Keratinocyte (primary cell): Measurements from ENCODE around the gene AQP2. TPM values are rescaled to one million over a fixed set of nuclear protein-coding genes. Genes with fewer than 3 reads are reported as not detected.
"Not testable (repeated sequence)": the region's sequence is repeated elsewhere in the genome, so short reads cannot be mapped to it uniquely, and the experiment has no call there.

ENCODE experiments used
- DNase-seq: peaks from one replicate; pipeline ENCODE4 v3.0.0-alpha.2; 2011; ENCODE audit warnings: low read depth, missing footprints, low spot score
- FAIRE-seq: peaks from 2 replicates; lab custom pipeline; 2011; peaks lifted over from hg19 to GRCh38; lab: Jason Lieb, UNC
- H2AFZ ChIP-seq: 2 replicates; pipeline ENCODE4 v1.6.0; 2012; ENCODE audit warnings: low read length, control low read depth, inconsistent platforms; ENCODE audit not compliant: control insufficient read depth
- H3K27ac ChIP-seq: 2 replicates; pipeline ENCODE4 v1.5.1; 2011; ENCODE audit warnings: low read length; ENCODE audit not compliant: control insufficient read depth, insufficient read depth
- H3K27me3 ChIP-seq: 3 replicates; pipeline ENCODE4 v1.6.0; 2011; ENCODE audit warnings: low read length; ENCODE audit not compliant: control insufficient read depth, insufficient read depth; ENCODE audit errors: extremely low read depth
- H3K36me3 ChIP-seq, 2 experiments: 2 replicates in 1 of 2; 3 replicates in 1 of 2; pipeline ENCODE4 v1.5.1; 2011; ENCODE audit warnings: low read length in 2 of 2, mild to moderate bottlenecking in 1 of 2; ENCODE audit not compliant: control insufficient read depth in 2 of 2, insufficient read depth in 2 of 2; ENCODE audit errors: extremely low read depth in 1 of 2
- H3K4me1 ChIP-seq: 3 replicates; pipeline ENCODE4 v1.5.1; 2011; ENCODE audit warnings: low read length; ENCODE audit not compliant: control insufficient read depth, insufficient read depth; ENCODE audit errors: extremely low read depth
- H3K4me2 ChIP-seq: 3 replicates; pipeline ENCODE4 v1.6.0; 2011; ENCODE audit warnings: low read depth, low read length; ENCODE audit not compliant: control insufficient read depth, insufficient read depth; ENCODE audit errors: extremely low read depth
- H3K4me3 ChIP-seq, 3 experiments: fragments of 200-600 bp in 1 of 3; sonication (generic) in 1 of 3; 2 replicates in 2 of 3; 3 replicates in 1 of 3; pipeline ENCODE4 v1.5.1; 2011 to 2016; ENCODE audit warnings: low read length in 3 of 3, mild to moderate bottlenecking in 3 of 3, control low read depth in 2 of 3, inconsistent platforms in 1 of 3, low read depth in 1 of 3, mixed read lengths in 1 of 3, mixed run types in 1 of 3, moderate library complexity in 1 of 3; ENCODE audit not compliant: control insufficient read depth in 2 of 3, insufficient read depth in 2 of 3; ENCODE audit errors: extremely low read depth in 1 of 3
- H3K79me2 ChIP-seq: 2 replicates; pipeline ENCODE4 v1.6.0; 2012; ENCODE audit warnings: low read length; ENCODE audit not compliant: control insufficient read depth, insufficient read depth
- H3K9ac ChIP-seq: 3 replicates; pipeline ENCODE4 v1.6.0; 2011; ENCODE audit warnings: low read length; ENCODE audit not compliant: control insufficient read depth, insufficient read depth; ENCODE audit errors: extremely low read depth
- H3K9me1 ChIP-seq: 3 replicates; pipeline ENCODE4 v1.6.0; 2011; ENCODE audit warnings: low read length; ENCODE audit not compliant: control insufficient read depth, insufficient read depth; ENCODE audit errors: extremely low read depth
- H3K9me3 ChIP-seq: 2 replicates; pipeline ENCODE4 v1.5.1; 2012; ENCODE audit warnings: low read depth, low read length; ENCODE audit not compliant: control insufficient read depth
- H4K20me1 ChIP-seq: 3 replicates; pipeline ENCODE4 v1.6.0; 2011; ENCODE audit warnings: low read length; ENCODE audit not compliant: control insufficient read depth, insufficient read depth; ENCODE audit errors: extremely low read depth
- EZH2 ChIP-seq: IDR thresholded peaks from one replicate; pipeline ENCODE4 v1.6.1; 2012; ENCODE audit warnings: inconsistent platforms, mild to moderate bottlenecking, low read length, moderate library complexity
- dilution Hi-C: fragments of 300-500 bp; cut with MboI; formaldehyde crosslinking; loops from one replicate; pipeline ENCODE4 v1.7.0; 2020; ENCODE audit warnings: low sequenced_read_pairs; ENCODE audit not compliant: extremely low pct_ligation_motif_present
- polyA plus RNA-seq, 5 experiments: library from polyadenylated mRNA; depleted of rRNA in 3 of 5; stranded (reverse) in 3 of 5; stranded (forward) in 1 of 5; unstranded in 1 of 5; fragments of >200 nt; gene quantifications; 1 replicate in 1 of 5; 2 replicates in 3 of 5; 3 replicates in 1 of 5; pipeline versions ENCODE4 v1.2.1 to v1.2.3, GENCODE V29; 2011 to 2012; ENCODE audit warnings: missing spikeins in 2 of 5, low read depth in 1 of 5, low replicate concordance in 1 of 5
- TF ChIP-seq, protein P1 (sequence below), 3 experiments: IDR thresholded peaks in 1 of 3; conservative IDR thresholded peaks in 1 of 3; optimal IDR thresholded peaks in 1 of 3; 2 replicates in 2 of 3; 3 replicates in 1 of 3; pipeline versions ENCODE3 to v1.5.1; 2011; ENCODE audit warnings: low read length in 3 of 3, mild to moderate bottlenecking in 3 of 3, moderate library complexity in 2 of 3, control low read depth in 1 of 3, inconsistent platforms in 1 of 3; ENCODE audit not compliant: insufficient read depth in 2 of 3; ENCODE audit errors: extremely low read depth in 1 of 3

The AQP2 gene
- polyA plus RNA-seq, 1 donor (not counting 4 experiments of a cell fraction or from before 2014, with no cell fraction given) = not detected

DNA sequence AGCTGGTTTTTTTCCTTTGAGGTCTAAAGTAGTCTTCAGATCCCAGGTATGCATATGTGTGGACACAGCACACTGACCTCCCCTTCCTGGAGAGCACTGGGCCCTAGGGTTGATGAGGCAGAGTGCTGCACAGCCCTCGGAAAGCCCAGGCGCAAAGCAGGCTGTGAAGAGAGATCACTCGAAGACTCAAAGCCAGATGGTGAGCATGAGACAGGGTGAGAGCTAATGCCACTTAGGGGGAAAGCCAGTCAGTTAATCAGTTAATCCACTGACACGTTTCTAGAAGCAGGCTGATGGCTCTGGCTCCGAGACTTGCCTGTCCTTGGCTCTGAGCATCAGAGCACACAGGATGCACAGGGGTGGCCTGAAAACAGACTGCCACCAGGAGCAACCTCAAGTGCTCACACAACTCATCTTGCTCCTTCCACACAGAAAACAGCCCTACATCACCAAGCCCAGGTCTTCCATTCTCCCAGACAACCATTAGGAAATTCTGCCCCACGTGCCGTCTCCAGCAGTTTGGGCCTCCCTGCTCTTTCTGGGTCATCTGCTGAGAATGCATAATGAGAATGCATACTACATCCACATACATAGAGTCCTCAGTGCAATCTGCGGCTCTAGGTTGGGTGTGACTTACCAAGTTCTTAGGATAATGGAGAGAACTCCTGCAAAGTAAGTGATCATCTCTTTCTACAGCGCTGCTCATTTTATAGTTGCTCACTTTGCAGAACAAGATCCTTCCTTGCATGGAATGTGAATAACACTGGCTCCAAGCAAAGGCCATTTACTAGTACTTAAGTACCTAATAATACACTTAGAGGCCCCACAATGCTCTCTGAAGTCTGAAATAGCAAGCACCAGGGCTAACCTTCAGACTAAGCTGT lies 34.2 kb downstream of the AQP2 start:
- Histone ChIP-seq H3K4me3 (no peak overlapping the region), H3K9me1 (no peaks in the 10 kb centered on the region), H3K9ac (no peak overlapping the region), H3K27me3 (no peaks in the 10 kb centered on the region), H4K20me1 (no peaks in the 10 kb centered on the region), H3K9me3 (no peaks in the 10 kb centered on the region), H3K36me3 (peaks cover 7 to 11% of the 10 kb centered on the region in 2 experiments), H3K4me1 (peaks cover 13% of the 10 kb centered on the region), H3K4me2 (peak overlapping the region; percentile 63), H3K79me2 (no peaks in the 10 kb centered on the region), H3K27ac (no peak overlapping the region), H2AFZ (no peak overlapping the region)
- DNase-seq = no peak
- TF ChIP-seq, protein P1, sequence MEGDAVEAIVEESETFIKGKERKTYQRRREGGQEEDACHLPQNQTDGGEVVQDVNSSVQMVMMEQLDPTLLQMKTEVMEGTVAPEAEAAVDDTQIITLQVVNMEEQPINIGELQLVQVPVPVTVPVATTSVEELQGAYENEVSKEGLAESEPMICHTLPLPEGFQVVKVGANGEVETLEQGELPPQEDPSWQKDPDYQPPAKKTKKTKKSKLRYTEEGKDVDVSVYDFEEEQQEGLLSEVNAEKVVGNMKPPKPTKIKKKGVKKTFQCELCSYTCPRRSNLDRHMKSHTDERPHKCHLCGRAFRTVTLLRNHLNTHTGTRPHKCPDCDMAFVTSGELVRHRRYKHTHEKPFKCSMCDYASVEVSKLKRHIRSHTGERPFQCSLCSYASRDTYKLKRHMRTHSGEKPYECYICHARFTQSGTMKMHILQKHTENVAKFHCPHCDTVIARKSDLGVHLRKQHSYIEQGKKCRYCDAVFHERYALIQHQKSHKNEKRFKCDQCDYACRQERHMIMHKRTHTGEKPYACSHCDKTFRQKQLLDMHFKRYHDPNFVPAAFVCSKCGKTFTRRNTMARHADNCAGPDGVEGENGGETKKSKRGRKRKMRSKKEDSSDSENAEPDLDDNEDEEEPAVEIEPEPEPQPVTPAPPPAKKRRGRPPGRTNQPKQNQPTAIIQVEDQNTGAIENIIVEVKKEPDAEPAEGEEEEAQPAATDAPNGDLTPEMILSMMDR (optimal IDR thresholded peaks at IDR 0.05 in 1 of 3, IDR thresholded peaks at IDR 0.05 in 1 of 3, conservative IDR thresholded peaks at IDR 0.05 in 1 of 3; ENCODE audit: extremely low read depth in 1 of 3, insufficient read depth in 2 of 3, low read length in 3 of 3) = no peak
- TF ChIP-seq EZH2 = no peak
- dilution Hi-C loops = no loop called here
- no peak for FAIRE-seq

DNA sequence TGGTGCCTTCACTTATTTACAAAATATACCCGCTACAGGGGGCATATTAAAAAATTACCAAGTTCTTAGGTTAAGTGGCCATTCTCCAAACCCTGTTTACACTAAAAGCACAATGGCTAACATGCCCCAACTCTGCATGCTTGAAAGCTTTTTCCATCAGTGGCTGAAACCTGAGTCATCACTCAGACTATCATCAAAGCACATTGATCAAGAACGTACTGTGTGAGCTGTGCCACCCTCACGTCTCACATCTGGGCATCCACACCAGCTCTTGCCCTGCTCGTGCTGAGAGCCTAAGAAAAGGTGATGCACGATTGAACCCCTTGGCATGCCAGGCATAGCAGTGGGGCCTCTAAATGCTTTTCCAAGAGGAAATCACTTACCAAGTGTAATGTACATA lies 35.4 kb downstream of the AQP2 start:
- Histone ChIP-seq H3K79me2 (no peaks in the 10 kb centered on the region), H3K9me1 (no peaks in the 10 kb centered on the region), H3K4me1 (peaks cover 13% of the 10 kb centered on the region), H3K27me3 (no peaks in the 10 kb centered on the region), H3K27ac (no peak overlapping the region), H2AFZ (no peak overlapping the region), H3K9me3 (no peaks in the 10 kb centered on the region), H3K9ac (no peak overlapping the region), H4K20me1 (no peaks in the 10 kb centered on the region), H3K4me3 (no peak overlapping the region), H3K4me2 (no peak overlapping the region), H3K36me3 (peaks cover 7 to 20% of the 10 kb centered on the region in 2 experiments)
- no peak for DNase-seq
- FAIRE-seq = no peak
- dilution Hi-C loops = no loop called here
- TF ChIP-seq, protein P1 (optimal IDR thresholded peaks at IDR 0.05 in 1 of 3, IDR thresholded peaks at IDR 0.05 in 1 of 3, conservative IDR thresholded peaks at IDR 0.05 in 1 of 3; ENCODE audit: extremely low read depth in 1 of 3, insufficient read depth in 2 of 3, low read length in 3 of 3) = no peak
- TF ChIP-seq EZH2 = no peak

DNA sequence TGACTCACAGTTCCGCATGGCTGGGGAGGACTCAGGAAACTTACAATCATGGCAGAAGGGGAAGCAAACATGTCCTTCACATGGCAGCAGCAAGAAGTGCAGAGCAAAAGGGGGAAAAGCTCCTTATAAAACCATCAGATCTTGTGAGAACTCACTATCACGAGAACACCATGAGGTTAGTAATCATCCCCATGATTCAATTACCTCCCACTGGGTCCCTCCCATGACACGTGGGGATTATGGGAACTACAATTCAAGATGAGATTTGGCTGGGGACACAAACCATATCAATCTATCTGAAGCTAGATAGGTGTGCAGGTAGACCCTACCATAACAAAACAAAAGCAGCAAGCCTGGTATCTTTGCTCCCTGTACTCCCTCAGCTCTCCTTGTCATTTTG lies 35.9 kb downstream of the AQP2 start:
- H4K20me1 ChIP-seq, H2AFZ ChIP-seq, H3K9ac ChIP-seq, DNase-seq, H3K79me2 ChIP-seq, FAIRE-seq, H3K4me3 ChIP-seq, H3K27me3 ChIP-seq, H3K9me3 ChIP-seq, H3K27ac ChIP-seq, H3K9me1 ChIP-seq, dilution Hi-C loops, H3K4me2 ChIP-seq: not testable (repeated sequence)
- Histone ChIP-seq H3K36me3 (peaks cover 7 to 20% of the 10 kb centered on the region in 2 experiments), H3K4me1 (peaks cover 13% of the 10 kb centered on the region)
